ENCODE results near the gene SPAG7. TPM values are rescaled to one million over a fixed set of nuclear protein-coding genes. Genes with fewer than 3 reads are reported as not detected.

Gene SPAG7
- total RNA-seq, 4 donors from 2014 or later: 37.5 to 67.6 (median 54.1) TPM

DNA sequence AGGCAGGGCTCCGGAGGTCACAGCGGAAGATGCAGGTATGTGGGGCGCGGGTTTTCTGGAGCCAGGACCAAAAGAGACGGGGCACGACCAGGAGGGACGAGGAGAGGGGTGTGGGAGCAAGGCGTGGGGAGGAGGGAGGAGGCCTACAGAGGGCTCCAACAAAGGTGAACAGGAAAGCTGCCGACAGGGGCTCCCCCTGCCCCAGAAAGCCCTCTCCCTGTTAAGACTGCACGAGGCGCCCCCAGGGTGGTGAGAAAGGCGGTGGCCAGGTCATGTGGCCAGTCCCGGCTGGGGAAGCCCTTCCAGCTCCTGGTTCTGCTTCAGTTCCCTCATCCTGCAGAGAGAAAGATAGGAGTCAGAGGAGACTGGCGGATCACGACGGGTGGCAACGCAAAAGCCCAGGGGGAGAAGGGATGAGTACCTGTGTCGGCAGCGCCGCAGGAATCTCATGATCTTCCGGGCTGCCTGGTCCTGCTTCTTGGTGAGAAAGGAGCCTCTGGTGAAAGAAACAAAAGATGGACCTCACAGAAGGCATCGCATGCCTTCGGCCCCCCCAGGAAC is 949 bp upstream of the SPAG7 start:
- TF ChIP-seq, protein P1, sequence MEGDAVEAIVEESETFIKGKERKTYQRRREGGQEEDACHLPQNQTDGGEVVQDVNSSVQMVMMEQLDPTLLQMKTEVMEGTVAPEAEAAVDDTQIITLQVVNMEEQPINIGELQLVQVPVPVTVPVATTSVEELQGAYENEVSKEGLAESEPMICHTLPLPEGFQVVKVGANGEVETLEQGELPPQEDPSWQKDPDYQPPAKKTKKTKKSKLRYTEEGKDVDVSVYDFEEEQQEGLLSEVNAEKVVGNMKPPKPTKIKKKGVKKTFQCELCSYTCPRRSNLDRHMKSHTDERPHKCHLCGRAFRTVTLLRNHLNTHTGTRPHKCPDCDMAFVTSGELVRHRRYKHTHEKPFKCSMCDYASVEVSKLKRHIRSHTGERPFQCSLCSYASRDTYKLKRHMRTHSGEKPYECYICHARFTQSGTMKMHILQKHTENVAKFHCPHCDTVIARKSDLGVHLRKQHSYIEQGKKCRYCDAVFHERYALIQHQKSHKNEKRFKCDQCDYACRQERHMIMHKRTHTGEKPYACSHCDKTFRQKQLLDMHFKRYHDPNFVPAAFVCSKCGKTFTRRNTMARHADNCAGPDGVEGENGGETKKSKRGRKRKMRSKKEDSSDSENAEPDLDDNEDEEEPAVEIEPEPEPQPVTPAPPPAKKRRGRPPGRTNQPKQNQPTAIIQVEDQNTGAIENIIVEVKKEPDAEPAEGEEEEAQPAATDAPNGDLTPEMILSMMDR (IDR thresholded peaks at IDR 0.05; ENCODE audit: low read depth): no peak

DNA sequence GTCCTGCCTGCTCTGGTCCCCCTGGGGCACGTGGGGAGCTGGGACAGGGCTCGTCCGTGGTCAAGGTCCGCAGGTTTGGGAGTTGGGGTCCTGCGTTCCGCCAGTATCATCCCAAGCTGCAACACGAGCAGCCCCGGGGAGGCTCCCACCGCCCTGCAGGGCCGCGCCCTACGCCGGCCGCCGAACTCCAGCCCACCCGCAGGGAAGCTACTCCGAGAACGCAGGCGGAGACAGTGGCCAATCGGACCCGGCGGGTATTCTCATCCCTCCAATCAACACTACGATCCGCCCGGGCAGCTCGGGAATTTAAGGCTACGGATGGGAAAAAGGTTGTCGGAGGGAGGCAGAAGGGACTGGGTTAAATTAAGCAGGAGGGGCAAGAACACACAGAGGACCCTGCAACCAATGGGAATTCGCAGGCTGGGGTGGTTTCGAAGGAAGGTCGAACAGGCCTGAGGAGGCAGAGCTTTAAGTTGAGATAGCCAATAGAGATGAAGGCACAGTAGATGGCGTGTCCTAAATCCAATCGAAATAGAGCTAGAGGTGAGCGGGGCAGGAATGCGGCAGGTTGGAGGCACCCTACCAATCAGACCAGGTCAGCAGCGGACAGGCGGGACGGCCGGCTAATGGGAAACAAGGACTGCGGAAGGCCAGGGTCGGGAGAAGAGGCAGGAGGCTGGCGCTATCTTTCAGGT is 626 bp downstream of the SPAG7 start:
- TF ChIP-seq, protein P1 (IDR thresholded peaks at IDR 0.05; ENCODE audit: low read depth): no peak

DNA sequence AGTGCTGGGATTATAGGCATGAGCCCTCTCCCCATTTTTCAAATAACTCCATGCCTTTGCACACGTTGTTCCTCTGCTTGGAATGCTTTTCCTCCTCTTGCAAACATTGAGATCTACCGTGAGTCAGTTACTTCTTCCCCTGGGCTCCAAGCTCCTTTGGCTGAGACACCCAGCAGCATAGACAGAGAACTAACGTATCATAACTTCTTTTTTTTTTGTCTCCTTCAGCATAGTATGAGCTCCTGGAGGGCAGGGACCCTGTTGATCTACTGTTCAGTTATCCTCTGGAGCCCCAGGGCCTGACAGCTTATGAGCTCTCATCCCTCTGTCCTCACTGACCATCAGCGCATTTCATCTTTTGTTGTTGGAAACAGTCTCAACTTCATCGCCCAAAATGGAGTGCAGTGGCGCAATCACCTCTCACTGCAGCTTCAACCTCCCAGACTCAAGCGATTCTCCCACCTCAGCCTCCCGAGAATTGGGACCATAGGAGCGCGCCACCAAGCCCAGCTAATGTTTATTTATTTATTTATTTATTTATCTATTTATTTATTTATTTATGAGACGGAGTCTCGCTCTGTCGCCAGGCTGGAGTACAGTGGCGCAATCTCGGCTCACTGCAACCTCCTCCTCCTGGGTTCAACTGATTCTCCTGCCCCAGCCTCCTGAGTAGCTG is 2.2 kb downstream of the SPAG7 start:
- TF ChIP-seq, protein P1 (IDR thresholded peaks at IDR 0.05; ENCODE audit: low read depth): no peak

DNA sequence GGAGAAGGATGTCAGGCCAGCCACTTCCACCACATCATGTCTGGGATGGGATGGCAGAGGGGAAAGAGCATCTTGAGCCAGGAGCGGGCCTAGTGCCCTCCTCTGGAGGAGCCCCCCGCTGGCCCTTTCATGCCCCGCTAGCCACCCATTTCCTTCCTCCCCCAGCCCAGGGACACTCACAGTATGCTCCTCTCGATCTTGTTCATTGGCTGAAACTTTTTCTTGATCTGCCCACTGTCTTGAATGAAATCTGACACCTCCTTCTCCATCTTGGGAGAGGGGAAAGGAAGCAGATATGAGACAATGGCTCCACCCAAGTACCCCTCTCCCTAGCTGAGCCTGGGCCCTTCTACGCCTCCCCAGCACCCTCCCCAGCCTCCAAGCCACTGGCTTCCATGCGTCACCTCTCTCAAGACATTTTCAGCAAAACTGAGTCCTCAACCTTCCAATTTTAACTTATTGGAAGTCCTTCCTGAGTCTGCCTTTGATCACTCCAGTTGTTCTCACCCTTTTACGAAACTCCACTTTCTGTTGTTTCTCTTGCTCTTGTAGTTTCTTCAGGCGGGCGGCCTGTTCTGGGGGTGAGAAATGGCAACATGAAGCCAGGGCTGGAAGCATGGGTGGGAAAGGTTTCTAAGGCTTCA is 7.2 kb downstream of the SPAG7 start:
- TF ChIP-seq, protein P1 (IDR thresholded peaks at IDR 0.05; ENCODE audit: low read depth): no peak

DNA sequence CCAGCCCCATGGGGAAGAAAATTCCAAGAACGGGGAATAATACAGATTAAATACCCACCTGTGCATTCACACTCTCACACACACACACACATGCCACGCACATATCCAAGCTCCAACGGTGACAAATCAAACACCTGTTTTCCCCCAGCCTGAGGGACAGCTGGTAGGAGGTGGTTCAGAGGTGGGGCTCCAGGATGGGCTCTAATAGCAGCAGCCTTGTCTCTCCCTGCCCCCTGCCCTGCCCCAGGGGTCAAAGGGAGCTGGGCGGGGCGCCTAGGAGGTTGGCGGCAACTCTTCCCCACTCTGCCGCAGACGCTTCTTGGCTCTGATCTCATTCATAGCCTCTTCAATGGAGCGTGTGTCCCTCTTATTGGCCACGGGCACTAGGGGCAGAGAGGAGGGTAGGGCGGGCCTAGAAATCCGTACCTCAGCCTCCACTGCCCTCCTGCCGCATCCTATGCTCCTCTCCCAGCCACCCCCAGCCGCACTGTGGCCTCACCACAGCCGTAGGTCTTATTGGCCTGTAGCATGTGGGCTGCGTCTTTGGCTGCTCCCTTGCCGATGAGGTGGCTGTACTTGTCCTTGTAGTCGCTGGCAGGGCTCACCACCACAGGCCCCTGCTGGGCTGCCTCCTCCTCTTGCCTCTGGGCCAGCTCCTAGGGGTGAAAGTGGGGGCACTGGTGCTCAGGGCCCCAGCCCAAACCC is 8.2 kb downstream of the SPAG7 start:
- TF ChIP-seq, protein P1 (IDR thresholded peaks at IDR 0.05; ENCODE audit: low read depth): no peak

DNA sequence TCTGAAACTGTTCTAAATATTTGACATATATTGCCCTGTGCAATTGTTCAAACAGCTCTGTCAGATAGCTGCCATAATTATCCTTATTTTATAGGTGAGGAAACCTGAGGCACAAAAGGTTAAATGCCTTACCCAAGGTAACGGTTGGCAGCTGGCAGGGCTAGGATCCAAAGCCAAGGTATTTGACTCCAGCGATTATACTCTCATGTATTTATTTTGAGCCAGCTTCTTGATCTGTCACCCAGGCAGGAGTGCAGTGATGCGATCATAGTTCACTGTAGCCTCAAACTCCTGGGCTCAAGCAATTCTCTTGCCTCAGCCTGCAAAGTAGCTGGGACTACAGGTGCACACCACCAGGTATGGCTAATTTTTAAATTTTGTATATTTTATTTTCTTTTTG is 9.5 kb downstream of the SPAG7 start:
- TF ChIP-seq, protein P1 (IDR thresholded peaks at IDR 0.05; ENCODE audit: low read depth): no peak
